WERI-Rb-1 (cell line): ENCODE measurements around the gene SLC2A4RG.

ENCODE experiments used
- DNase-seq: peaks from one replicate; pipeline ENCODE4 v3.0.0-alpha.2; 2020
- H3K27ac ChIP-seq: fragments of 250-450 bp; sonication (Bioruptor Pico); 2 replicates; pipeline ENCODE4 v1.5.1; 2020; ENCODE audit warnings: mild to moderate bottlenecking, moderate library complexity
- H3K27me3 ChIP-seq: fragments of 250-450 bp; sonication (Bioruptor Pico); 2 replicates; pipeline ENCODE4 v1.5.1; 2021; ENCODE audit warnings: mild to moderate bottlenecking, low read depth, moderate library complexity; ENCODE audit not compliant: insufficient read depth, severe bottlenecking
- H3K36me3 ChIP-seq: fragments of 250-450 bp; sonication (Bioruptor Pico); 2 replicates; pipeline ENCODE4 v1.5.1; 2020; ENCODE audit warnings: mild to moderate bottlenecking, moderate library complexity
- H3K4me3 ChIP-seq: 2 replicates; pipeline ENCODE4 v1.5.1; 2011; ENCODE audit warnings: low read depth, mild to moderate bottlenecking, control low read depth, low read length
- H3K9me3 ChIP-seq: fragments of 250-450 bp; sonication (Bioruptor Pico); 2 replicates; pipeline ENCODE4 v1.5.1; 2021; ENCODE audit warnings: mild to moderate bottlenecking, moderate library complexity; ENCODE audit not compliant: severe bottlenecking
- CTCF ChIP-seq: IDR thresholded peaks from 2 replicates; pipeline ENCODE4 v1.5.1; 2011; ENCODE audit warnings: low read depth, mild to moderate bottlenecking, control low read depth, inconsistent platforms, low read length

SLC2A4RG gene

DNA sequence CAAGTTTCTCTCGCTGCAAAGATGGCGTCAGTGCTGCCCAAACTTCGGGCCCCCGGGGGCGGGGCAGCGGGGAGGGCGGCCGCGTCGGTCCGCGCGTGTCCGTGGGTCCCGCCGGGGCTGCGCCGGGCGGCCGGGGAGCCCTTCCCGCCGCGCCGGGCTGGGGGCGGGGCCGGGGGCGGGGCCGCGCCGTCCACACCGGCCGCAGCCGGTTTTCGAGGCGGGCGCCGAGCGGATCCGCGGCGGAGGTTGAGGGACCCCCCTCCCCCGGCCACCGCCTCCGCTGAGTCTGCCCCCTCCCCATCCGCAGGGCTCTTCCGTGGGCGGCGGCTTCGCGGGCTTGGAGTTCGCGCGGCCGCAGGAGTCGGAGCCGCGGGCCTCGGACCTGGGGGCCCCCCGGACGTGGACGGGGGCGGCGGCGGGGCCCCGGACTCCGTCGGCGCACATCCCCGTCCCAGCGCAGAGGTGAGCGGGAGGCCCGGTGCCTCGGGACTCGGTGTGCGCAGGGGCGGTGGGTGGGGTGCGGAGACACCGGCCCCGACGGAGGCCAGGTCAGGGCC is 572 bp downstream of the SLC2A4RG start:
- Histone ChIP-seq H3K9me3 (no peaks in the 10 kb centered on the region), H3K4me3 (peak overlapping the region; percentile 69), H3K36me3 (peaks cover 26% of the 10 kb centered on the region), H3K27ac (peak overlapping the region; percentile 78), H3K27me3 (no peaks in the 10 kb centered on the region)
- TF ChIP-seq CTCF, result no peak
- DNase-seq, result no peak

- peak; percentile 53 for DNase-seq
- Histone ChIP-seq H3K9me3 (no peaks in the 10 kb centered on the region), H3K36me3 (peaks cover 20% of the 10 kb centered on the region), H3K27ac (peak overlapping the region; percentile 78), H3K4me3 (peak overlapping the region; percentile 69), H3K27me3 (no peaks in the 10 kb centered on the region)
- TF ChIP-seq CTCF, result no peak
These were observed 1.2 kb downstream of the SLC2A4RG start for GRCh38 chr20:63740627-63741353.

- DNase-seq, result no peak
- no peaks in the 10 kb centered on the region for H3K27me3 ChIP-seq
- peak overlapping the region; percentile 78 for H3K27ac ChIP-seq
- no peaks in the 10 kb centered on the region for H3K9me3 ChIP-seq
- no peak for TF ChIP-seq CTCF
- H3K36me3 ChIP-seq, result peaks cover 15% of the 10 kb centered on the region
- H3K4me3 ChIP-seq, result peak overlapping the region; percentile 69
These were observed 1.7 kb downstream of the SLC2A4RG start for GRCh38 chr20:63741354-63741675.

DNA sequence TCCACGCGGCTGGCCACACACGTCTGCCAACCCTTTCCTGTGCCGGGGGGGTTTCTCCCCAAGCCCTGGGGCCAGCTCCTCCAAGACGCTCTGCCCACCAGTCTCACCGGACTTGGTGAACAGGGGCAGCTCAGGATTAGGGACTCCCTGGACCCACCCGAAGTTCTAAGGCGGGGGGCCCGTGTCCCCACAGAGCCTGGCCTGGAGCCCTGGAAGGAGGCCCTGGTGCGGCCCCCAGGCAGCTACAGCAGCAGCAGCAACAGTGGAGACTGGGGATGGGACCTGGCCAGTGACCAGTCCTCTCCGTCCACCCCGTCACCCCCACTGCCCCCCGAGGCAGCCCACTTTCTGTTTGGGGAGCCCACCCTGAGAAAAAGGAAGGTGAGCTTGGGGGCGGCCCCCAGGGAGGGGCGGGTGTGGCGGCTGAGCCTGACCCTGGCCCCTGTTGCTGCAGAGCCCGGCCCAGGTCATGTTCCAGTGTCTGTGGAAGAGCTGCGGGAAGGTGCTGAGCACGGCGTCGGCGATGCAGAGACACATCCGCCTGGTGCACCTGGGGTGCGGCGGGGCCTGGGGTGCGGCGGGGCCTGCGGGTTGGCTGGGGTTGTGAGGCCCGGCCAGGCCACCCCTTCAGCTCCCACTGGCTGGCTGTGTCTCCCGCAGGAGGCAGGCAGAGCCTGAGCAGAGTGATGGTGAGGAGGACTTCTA is 2.3 kb downstream of the SLC2A4RG start:
- TF ChIP-seq CTCF, result no peak
- Histone ChIP-seq H3K4me3 (no peak overlapping the region), H3K36me3 (peaks cover 10% of the 10 kb centered on the region), H3K9me3 (no peaks in the 10 kb centered on the region), H3K27ac (peak overlapping the region; percentile 78), H3K27me3 (no peaks in the 10 kb centered on the region)
- DNase-seq, result no peak

DNA sequence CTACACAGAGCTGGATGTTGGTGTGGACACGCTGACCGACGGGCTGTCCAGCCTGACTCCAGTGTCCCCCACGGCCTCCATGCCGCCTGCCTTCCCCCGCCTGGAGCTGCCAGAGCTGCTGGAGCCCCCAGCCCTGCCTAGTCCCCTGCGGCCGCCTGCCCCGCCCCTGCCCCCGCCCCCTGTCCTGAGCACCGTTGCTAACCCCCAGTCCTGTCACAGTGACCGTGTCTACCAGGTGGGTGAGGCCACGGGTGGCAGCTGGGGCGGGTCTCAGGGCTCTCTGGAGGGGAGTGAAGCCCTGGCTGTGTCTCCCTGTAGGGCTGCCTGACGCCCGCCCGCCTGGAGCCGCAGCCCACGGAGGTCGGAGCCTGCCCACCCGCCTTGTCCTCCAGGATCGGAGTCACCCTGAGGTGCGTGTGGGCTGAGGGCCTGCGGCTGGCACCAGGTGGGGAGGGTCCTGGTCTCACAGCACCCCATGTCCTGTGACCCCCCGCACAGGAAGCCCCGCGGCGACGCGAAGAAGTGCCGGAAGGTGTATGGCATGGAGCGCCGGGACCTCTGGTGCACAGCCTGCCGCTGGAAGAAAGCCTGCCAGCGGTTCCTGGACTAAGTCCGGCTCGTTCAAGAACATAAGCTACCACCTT is 2.9 kb downstream of the SLC2A4RG start:
- Histone ChIP-seq H3K27me3 (no peaks in the 10 kb centered on the region), H3K36me3 (peaks cover 7% of the 10 kb centered on the region), H3K4me3 (no peak overlapping the region), H3K27ac (no peak overlapping the region), H3K9me3 (no peaks in the 10 kb centered on the region)
- no peak for TF ChIP-seq CTCF
- no peak for DNase-seq
